Erythroblast (primary cell): ENCODE results near the gene FSCN2.

ENCODE experiments used
- GATA1 ChIP-seq: IDR thresholded peaks from 2 replicates; pipeline ENCODE4 v1.6.1; 2011; ENCODE audit warnings: low read depth, mild to moderate bottlenecking, control low read depth, low read length, moderate library complexity
- POLR2A ChIP-seq: IDR thresholded peaks from 2 replicates; pipeline ENCODE4 v1.6.1; 2011; ENCODE audit warnings: mild to moderate bottlenecking, low read length

DNA sequence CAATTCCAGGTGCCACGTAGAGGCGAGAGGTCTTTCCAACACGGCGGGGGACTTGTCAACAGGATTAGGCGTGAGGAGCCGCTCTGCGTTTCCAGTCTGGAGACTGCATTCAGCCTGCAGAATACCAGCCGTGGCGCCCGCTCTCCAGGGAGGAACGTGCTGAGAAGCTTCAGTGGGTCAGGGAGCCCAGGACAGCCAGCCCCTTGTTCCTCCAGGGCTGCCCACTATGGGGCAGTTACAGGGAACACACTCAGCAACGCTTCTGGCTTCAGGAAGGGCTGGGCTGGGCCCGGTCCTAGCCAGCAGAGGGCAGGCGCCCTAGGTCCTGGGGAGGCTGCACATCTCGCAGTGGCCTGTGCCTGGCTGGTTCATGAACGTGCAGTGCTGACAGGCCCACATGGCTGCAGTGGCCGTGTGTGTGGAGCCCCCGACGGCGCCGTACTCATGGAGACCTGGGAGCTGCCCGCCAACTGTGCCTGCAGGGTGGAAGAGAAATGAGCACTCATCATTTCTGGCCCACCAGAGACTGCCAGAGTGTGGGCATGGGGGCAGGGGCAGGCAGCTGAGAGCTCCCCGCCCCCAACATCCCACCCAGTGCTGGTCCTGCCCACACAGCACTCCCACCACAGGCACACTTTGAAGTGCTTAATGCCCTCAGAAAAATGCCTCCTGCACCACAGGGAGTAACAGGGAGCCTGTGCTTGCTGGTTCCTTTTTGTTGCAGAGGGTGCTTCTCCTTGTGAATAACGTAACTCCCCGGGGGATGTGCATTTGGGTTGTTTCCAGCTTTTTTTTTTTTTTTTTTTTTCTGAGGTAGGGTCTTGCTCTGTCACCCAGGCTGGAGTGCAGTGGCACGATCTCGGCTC lies 31.0 kb downstream of the FSCN2 start:
- TF ChIP-seq POLR2A: no peak
- no peak for TF ChIP-seq GATA1
